Endothelial cell (in vitro differentiated cells): ENCODE measurements around the gene SPINT1. TPM values are rescaled to one million over a fixed set of nuclear protein-coding genes. Genes with fewer than 3 reads are reported as not detected.

Experiments
- DNase-seq: peaks from one replicate; pipeline ENCODE4 v3.0.0; 2021; ENCODE audit warnings: low spot score
- H3K27ac Mint-ChIP-seq: one replicate; pipeline ENCODE4 v1.8.0; 2021; ENCODE audit warnings: mixed read lengths, inconsistent platforms; ENCODE audit not compliant: unreplicated experiment
- H3K27me3 Mint-ChIP-seq: one replicate; pipeline ENCODE4 v1.8.0; 2021; ENCODE audit warnings: mild to moderate bottlenecking, moderate library complexity, mixed read lengths, inconsistent platforms; ENCODE audit not compliant: unreplicated experiment
- H3K36me3 Mint-ChIP-seq: one replicate; pipeline ENCODE4 v1.8.0; 2021; ENCODE audit warnings: mild to moderate bottlenecking, low read depth, mixed read lengths, inconsistent platforms; ENCODE audit not compliant: unreplicated experiment
- H3K4me1 Mint-ChIP-seq: one replicate; pipeline ENCODE4 v1.8.0; 2021; ENCODE audit warnings: mild to moderate bottlenecking, mixed read lengths, inconsistent platforms; ENCODE audit not compliant: unreplicated experiment
- H3K4me3 Mint-ChIP-seq: one replicate; pipeline ENCODE4 v1.8.0; 2021; ENCODE audit warnings: mild to moderate bottlenecking, mixed read lengths, inconsistent platforms; ENCODE audit not compliant: unreplicated experiment
- H3K9me3 Mint-ChIP-seq: one replicate; pipeline ENCODE4 v1.8.0; 2021; ENCODE audit warnings: mixed read lengths, inconsistent platforms; ENCODE audit not compliant: unreplicated experiment
- CTCF ChIP-seq: fragments of 200-600 bp; sonication (generic); IDR thresholded peaks from one replicate; pipeline ENCODE4 v1.5.0; 2021; ENCODE audit warnings: antibody characterized with exemption; ENCODE audit not compliant: unreplicated experiment
- total RNA-seq: library from RNA; stranded (reverse); fragmentation: NEBNext Ultra II Directional; extraction: Animal tissue kit (Norgen Biotek cat#: 25700); gene quantifications from one replicate; pipeline ENCODE4 v1.2.1, GENCODE V29; 2021; ENCODE audit not compliant: unreplicated experiment

Gene SPINT1
- total RNA-seq, 1 donor from 2014 or later, result 28.6 TPM

GRCh38 chr15:40901053-40901443 lies 57.2 kb downstream of the SPINT1 start:
- H3K27ac Mint-ChIP-seq, result no peak overlapping the region
- no peak for TF ChIP-seq CTCF
- peaks cover 31% of the 10 kb centered on the region for H3K36me3 Mint-ChIP-seq
- H3K9me3 Mint-ChIP-seq, result no peaks in the 10 kb centered on the region
- peaks cover 28% of the 10 kb centered on the region for H3K4me1 Mint-ChIP-seq
- DNase-seq, result no peak
- peak overlapping the region; percentile 67 for H3K4me3 Mint-ChIP-seq
- H3K27me3 Mint-ChIP-seq, result peaks cover 9% of the 10 kb centered on the region

- DNase-seq, result no peak
- H3K4me1 Mint-ChIP-seq, result peaks cover 34% of the 10 kb centered on the region
- H3K27me3 Mint-ChIP-seq, result peaks cover 8% of the 10 kb centered on the region
- H3K27ac Mint-ChIP-seq, result peak overlapping the region; percentile 30
- no peak for TF ChIP-seq CTCF
- H3K36me3 Mint-ChIP-seq, result peaks cover 31% of the 10 kb centered on the region
- H3K4me3 Mint-ChIP-seq, result peak overlapping the region; percentile 62
- no peaks in the 10 kb centered on the region for H3K9me3 Mint-ChIP-seq
Observed at GRCh38 chr15:40902605-40903561, 59.0 kb downstream of the SPINT1 start.

GRCh38 chr15:40904552-40905201 lies 60.8 kb downstream of the SPINT1 start:
- Mint-ChIP-seq H3K27ac (peak overlapping the region; percentile 77), H3K4me1 (peaks cover 52% of the 10 kb centered on the region), H3K4me3 (peak overlapping the region; percentile 76), H3K36me3 (peaks cover 26% of the 10 kb centered on the region), H3K27me3 (peaks cover 10% of the 10 kb centered on the region), H3K9me3 (no peaks in the 10 kb centered on the region)
- TF ChIP-seq CTCF, result no peak
- no peak for DNase-seq

GRCh38 chr15:40906091-40906990 lies 62.5 kb downstream of the SPINT1 start:
- Mint-ChIP-seq H3K27me3 (peaks cover 19% of the 10 kb centered on the region), H3K4me3 (no peak overlapping the region), H3K36me3 (peaks cover 19% of the 10 kb centered on the region), H3K9me3 (no peaks in the 10 kb centered on the region), H3K4me1 (peaks cover 69% of the 10 kb centered on the region), H3K27ac (peak overlapping the region; percentile 89)
- peak; percentile 88 for TF ChIP-seq CTCF
- DNase-seq, result peak; percentile 98
